GM12878 (cell line): ENCODE measurements around the gene MVP.

Source experiments
- CHD1 ChIP-seq: IDR thresholded peaks from 2 replicates; pipeline ENCODE4 v1.6.1; 2012; ENCODE audit warnings: low read depth, low read length, improper control_type of control experiment
- ETV6 ChIP-seq, 2 experiments: fragments of 450-650 bp in 1 of 2; IDR thresholded peaks in 1 of 2; conservative IDR thresholded peaks in 1 of 2; 2 replicates each; pipeline ENCODE4 v1.6.1; 2014; ENCODE audit warnings: antibody characterized with exemption in 1 of 2, borderline replicate concordance in 1 of 2, low read depth in 1 of 2, mild to moderate bottlenecking in 1 of 2, moderate library complexity in 1 of 2
- EZH2 ChIP-seq: IDR thresholded peaks from 2 replicates; pipeline ENCODE4 v1.6.1; 2012; ENCODE audit warnings: low read depth, mild to moderate bottlenecking, control low read depth, inconsistent platforms, low read length, borderline replicate concordance; ENCODE audit not compliant: control insufficient read depth
- FOS ChIP-seq: IDR thresholded peaks from 3 replicates; pipeline ENCODE4 v1.6.1; 2011; ENCODE audit warnings: borderline replicate concordance; ENCODE audit not compliant: insufficient read length; ENCODE audit errors: extremely low read depth
- MTA3 ChIP-seq: IDR thresholded peaks from 2 replicates; pipeline ENCODE4 v1.6.1; 2012; ENCODE audit warnings: low read length, inconsistent platforms, borderline replicate concordance
- NFIC ChIP-seq: IDR thresholded peaks from 2 replicates; pipeline ENCODE4 v1.6.1; 2012; ENCODE audit warnings: low read depth, mild to moderate bottlenecking, inconsistent platforms, low read length, moderate library complexity
- POLR2AphosphoS5 ChIP-seq: IDR thresholded peaks from 2 replicates; pipeline ENCODE4 v1.6.1; 2011; ENCODE audit warnings: mild to moderate bottlenecking, low read length, inconsistent platforms
- RELA ChIP-seq: fragments of 450-650 bp; IDR thresholded peaks from 2 replicates; pipeline ENCODE4 v1.8.0; 2014; ENCODE audit warnings: borderline replicate concordance; ENCODE audit not compliant: partially characterized antibody
- REST ChIP-seq: IDR thresholded peaks from 2 replicates; pipeline ENCODE4 v1.6.1; 2012; ENCODE audit warnings: mild to moderate bottlenecking, low read depth, low read length
- SPI1 ChIP-seq: IDR thresholded peaks from 2 replicates; pipeline ENCODE4 v1.6.1; 2011; ENCODE audit warnings: low read depth, mild to moderate bottlenecking, low read length, moderate library complexity, borderline replicate concordance; ENCODE audit not compliant: insufficient read depth
- TCF12 ChIP-seq: IDR thresholded peaks from 2 replicates; pipeline ENCODE4 v1.6.1; 2011; ENCODE audit warnings: low read depth, mild to moderate bottlenecking, low read length
- ZBTB33 ChIP-seq: fragments of 450-650 bp; IDR thresholded peaks from 2 replicates; pipeline ENCODE4 v1.6.1; 2017; ENCODE audit warnings: mild to moderate bottlenecking
- ZNF207 ChIP-seq: fragments of 450-650 bp; IDR thresholded peaks from 2 replicates; pipeline ENCODE4 v1.6.1; 2014; ENCODE audit warnings: antibody characterized with exemption, mild to moderate bottlenecking, borderline replicate concordance
- TF ChIP-seq, protein P1 (sequence below), 3 experiments: IDR thresholded peaks in 2 of 3; conservative IDR thresholded peaks in 1 of 3; 2 replicates each; pipeline ENCODE4 v1.5.1; 2011; ENCODE audit warnings: low read depth in 3 of 3, low read length in 3 of 3, mild to moderate bottlenecking in 3 of 3, control low read depth in 2 of 3, moderate library complexity in 2 of 3, inconsistent platforms in 1 of 3, mixed read lengths in 1 of 3; ENCODE audit not compliant: control insufficient read depth in 2 of 3, insufficient read depth in 1 of 3; ENCODE audit errors: extremely low read depth in 1 of 3

GRCh38 chr16:29864205-29864604, 43.9 kb downstream of the MVP start:
- TF ChIP-seq, protein P1, sequence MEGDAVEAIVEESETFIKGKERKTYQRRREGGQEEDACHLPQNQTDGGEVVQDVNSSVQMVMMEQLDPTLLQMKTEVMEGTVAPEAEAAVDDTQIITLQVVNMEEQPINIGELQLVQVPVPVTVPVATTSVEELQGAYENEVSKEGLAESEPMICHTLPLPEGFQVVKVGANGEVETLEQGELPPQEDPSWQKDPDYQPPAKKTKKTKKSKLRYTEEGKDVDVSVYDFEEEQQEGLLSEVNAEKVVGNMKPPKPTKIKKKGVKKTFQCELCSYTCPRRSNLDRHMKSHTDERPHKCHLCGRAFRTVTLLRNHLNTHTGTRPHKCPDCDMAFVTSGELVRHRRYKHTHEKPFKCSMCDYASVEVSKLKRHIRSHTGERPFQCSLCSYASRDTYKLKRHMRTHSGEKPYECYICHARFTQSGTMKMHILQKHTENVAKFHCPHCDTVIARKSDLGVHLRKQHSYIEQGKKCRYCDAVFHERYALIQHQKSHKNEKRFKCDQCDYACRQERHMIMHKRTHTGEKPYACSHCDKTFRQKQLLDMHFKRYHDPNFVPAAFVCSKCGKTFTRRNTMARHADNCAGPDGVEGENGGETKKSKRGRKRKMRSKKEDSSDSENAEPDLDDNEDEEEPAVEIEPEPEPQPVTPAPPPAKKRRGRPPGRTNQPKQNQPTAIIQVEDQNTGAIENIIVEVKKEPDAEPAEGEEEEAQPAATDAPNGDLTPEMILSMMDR (IDR thresholded peaks at IDR 0.05 in 2 of 3, conservative IDR thresholded peaks at IDR 0.05 in 1 of 3; ENCODE audit: control insufficient read depth in 2 of 3, extremely low read depth in 1 of 3, insufficient read depth in 1 of 3, low read depth in 3 of 3, low read length in 3 of 3) = no peak
- no peak for TF ChIP-seq POLR2AphosphoS5
- TF ChIP-seq CHD1 = no peak
- no peak for TF ChIP-seq EZH2
- no peak for TF ChIP-seq ZNF207
- no peak for TF ChIP-seq TCF12
- TF ChIP-seq SPI1 = no peak
- no peak for TF ChIP-seq MTA3
- TF ChIP-seq RELA = no peak
- no peak for TF ChIP-seq ETV6 (conservative IDR thresholded peaks at IDR 0.05 in 1 of 2, IDR thresholded peaks at IDR 0.05 in 1 of 2; ENCODE audit: borderline replicate concordance in 1 of 2, low read depth in 1 of 2)
- TF ChIP-seq REST = no peak
- no peak for TF ChIP-seq NFIC
- no peak for TF ChIP-seq ZBTB33
- TF ChIP-seq FOS = no peak
